ENCODE results near the gene PARN.
"Not testable (repeated sequence)": the region's sequence is repeated elsewhere in the genome, so short reads cannot be mapped to it uniquely, and the experiment has no call there.

DNA sequence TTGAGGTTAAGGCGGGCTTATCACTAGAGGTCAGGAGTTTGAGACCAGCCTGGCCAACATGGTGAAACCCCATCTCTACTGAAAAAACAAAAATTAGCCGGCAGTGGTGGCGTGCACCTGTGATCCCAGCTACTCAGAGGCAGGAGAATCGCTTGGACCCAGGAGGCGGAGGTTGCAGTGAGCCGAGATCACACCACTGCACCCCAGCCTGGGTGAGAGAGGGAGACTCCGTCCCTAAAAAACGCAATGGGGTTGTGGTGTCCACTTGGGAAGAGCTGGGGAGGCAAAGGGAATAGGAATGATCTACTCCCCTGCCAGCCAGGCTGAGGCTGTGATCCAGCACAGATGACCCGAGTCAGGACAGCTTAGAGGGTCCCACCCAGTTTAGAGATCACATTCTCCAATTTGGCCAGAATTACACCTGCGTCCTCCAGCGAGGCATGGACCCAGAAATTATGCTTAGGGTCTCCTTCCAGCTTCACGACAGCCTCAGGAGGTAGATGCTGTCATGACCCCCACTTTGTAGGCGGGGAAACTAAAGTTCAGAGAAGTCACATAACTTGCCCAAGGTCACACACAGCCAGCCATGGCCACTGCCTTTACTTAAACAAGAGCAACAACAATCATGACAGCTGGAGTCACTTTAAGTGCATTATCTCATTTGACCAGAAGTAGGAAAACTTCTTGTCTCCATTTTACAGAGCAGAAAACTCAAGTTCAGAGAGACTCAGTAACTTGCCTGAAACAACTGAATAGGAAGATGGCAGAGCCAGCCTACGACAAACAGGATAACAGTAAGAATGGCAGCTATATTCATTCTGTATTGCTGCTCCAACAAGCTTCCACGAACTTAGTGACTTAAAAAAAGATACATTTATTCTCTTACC lies 227.7 kb downstream of the PARN start:
- TF ChIP-seq FOXA1 (IDR thresholded peaks at IDR 0.05); ARNT (IDR thresholded peaks at IDR 0.05); NFRKB (IDR thresholded peaks at IDR 0.05); PKNOX1 (IDR thresholded peaks at IDR 0.05); TARDBP (IDR thresholded peaks at IDR 0.05); SP1 (IDR thresholded peaks at IDR 0.05); BHLHE40 (IDR thresholded peaks at IDR 0.05; ENCODE audit: borderline replicate concordance); HDGF (IDR thresholded peaks at IDR 0.05; ENCODE audit: borderline replicate concordance); ELF4 (IDR thresholded peaks at IDR 0.05): not testable (repeated sequence)

Data from HEK293T (cell line).